Measurements from ENCODE around the gene ATP6AP1.

DNA sequence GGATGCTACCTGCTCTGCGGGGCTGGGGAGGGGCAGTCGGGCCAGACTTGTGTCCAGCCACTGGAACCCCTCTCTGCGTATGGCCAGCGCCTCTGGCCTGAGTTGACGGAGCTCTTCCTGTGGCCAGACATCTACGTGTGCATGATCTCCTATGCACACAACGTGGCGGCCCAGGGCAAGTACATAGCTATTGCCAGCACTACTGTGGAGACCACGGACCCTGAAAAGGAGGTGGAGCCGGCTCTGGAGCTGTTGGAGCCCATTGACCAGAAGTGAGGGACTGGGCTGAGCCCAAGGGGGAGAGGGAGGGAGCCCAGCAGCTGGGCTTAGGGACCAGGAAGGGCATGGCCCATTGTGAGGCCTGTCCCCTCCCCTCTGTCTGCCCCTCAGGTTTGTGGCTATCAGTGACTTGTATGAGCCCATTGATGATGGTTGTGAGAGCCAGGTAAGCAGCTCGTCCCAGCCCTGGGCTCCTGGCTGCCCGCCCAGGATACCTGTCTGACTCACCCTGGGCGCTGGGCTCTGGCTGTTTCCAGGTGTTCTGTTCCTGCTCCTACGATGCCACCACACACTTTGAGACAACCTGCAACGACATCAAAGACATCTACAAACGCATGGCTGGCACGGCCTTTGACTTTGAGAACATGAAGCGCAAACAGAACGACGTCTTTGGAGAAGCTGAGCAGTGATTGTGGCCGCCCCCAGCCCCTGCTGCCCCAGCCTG, 13.7 kb downstream of the ATP6AP1 start:
- TF ChIP-seq POLR2A (IDR thresholded peaks at IDR 0.05): no peak
- TF ChIP-seq, protein P1, sequence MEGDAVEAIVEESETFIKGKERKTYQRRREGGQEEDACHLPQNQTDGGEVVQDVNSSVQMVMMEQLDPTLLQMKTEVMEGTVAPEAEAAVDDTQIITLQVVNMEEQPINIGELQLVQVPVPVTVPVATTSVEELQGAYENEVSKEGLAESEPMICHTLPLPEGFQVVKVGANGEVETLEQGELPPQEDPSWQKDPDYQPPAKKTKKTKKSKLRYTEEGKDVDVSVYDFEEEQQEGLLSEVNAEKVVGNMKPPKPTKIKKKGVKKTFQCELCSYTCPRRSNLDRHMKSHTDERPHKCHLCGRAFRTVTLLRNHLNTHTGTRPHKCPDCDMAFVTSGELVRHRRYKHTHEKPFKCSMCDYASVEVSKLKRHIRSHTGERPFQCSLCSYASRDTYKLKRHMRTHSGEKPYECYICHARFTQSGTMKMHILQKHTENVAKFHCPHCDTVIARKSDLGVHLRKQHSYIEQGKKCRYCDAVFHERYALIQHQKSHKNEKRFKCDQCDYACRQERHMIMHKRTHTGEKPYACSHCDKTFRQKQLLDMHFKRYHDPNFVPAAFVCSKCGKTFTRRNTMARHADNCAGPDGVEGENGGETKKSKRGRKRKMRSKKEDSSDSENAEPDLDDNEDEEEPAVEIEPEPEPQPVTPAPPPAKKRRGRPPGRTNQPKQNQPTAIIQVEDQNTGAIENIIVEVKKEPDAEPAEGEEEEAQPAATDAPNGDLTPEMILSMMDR (IDR thresholded peaks at IDR 0.05): no peak

Measured in testis (tissue), 2 donors.